HG03439 (cell line): ENCODE data around the gene SEPTIN2.
"Not testable (repeated sequence)": the region's sequence is repeated elsewhere in the genome, so short reads cannot be mapped to it uniquely, and the experiment has no call there.

Experiments
- ATAC-seq: cut with Tn5 transposase; IDR thresholded peaks from one replicate; pipeline ENCODE4 v1.9.1; 2021; ENCODE audit warnings: mild to moderate bottlenecking, moderate library complexity; ENCODE audit not compliant: unreplicated experiment

Gene SEPTIN2

DNA sequence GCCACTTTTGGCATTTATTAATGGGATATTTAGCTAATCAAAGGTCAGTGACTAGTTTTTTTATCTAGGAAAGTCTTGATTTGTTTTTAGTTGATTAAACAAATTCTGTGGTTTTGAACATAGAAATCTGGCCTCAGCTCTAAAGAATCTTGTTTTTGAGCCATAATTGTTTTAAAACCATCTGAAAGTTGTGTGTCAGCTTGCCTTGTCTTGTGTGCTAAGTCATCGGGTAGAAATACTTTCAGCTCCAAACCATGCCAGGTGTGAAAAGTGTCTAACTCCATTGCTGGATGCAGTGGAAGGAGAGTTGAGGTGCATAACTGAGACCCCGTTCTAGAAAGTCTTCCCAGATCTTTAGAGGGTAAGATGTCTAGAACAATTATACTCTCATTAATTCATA is 63.1 kb downstream of the SEPTIN2 start:
- ATAC-seq, result no peak

DNA sequence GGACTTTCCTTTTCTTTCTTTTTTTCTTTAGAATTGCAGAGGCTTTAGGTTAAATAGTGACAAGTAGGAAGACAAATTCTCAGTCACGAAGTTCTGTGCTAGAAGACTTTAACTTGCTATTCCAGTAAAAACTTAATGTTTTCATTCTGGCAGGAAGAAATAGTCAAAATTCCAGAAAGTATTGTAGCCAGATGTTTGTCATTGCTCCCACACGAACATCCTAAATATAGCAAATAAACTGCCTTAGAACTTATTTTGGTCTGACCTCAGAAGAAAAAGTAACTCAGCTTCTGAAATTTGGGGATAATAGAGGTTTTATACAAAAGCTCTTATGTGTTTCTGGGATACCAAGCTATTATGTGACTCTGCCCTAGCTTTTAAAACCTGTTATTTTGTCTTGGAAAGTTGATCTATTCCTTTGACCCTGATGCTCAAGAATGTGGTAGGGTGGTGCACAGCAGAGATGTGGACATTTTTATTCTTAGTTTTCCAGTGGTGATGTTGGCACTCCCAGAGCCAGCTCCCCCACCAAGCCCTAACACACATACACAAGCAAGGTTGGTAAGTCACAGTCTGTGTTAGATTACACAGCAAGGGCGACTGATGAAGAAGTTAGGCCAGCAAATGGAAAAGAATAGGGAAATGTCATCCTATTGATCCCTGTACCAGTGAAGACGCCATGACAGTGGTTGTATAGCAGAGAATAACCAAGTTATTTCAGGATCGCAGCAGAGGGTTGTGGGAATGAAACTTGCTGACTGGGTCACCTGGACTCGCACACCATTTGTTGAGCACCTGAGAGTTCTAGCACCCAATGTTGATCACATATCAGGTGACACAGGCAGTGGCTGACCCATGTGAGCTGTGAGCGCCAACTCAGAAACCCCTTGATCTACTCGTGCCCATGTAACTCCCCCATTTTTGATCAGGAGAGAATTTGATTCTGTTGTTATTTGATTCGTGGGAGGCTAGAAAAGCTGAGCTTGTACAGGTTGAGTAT is 64.1 kb downstream of the SEPTIN2 start:
- ATAC-seq, result no peak

DNA sequence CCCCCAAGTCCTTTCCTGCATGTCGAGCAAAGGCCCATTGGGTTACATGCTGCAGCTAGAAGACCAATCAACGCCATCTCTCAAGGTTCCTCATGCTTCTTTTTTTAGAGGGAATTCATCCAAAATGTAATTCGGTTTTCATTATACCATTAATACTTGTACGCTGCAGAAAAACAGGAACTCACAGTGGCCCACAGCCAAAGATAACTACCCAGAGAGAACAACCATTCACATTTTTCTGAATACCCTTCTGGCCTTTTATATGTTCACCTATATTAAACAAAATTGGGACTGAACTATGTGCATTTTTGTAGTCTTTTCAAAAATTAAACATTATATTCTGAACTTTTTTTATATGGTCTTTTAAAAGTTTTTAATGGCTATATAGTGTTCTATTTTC is 66.1 kb downstream of the SEPTIN2 start:
- no peak for ATAC-seq

DNA sequence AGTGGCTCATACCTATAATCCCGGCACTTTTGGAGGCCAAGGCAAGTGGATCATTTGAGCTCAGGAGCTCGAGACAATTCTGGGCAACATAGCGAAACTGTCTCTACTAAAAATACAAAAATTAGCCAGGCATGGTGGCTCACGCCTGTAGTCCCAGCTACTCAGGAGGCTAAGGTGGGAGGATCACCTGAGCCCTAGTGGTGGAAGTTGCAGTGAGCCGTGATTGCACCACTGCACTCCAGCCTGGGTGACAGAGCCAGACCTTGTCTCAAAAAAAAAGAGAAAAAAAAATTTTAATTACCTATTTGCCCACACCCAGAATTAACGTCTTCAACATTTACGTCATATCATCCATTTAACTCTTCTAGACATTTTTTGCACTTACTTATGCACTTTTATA is 69.7 kb downstream of the SEPTIN2 start:
- not testable (repeated sequence) for ATAC-seq

DNA sequence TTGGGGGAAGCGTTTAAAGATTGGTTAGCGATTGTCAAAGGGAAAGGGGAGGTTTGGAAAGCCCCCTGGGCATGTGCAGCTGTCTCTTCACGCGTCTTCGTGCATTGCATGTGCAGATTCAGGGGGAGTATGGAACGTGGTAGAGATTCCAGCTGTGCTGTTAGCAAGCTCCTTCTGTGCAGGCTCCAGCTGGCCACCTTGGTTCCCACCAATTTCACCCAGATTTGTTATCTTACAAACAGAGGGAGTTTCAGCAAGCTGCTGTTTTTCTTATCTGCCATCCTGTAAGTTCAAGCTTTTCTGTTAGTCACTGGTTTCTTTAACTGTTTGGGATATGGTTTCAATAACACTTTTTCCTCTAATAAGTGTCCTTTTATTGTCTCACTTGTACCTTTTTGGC is 70.8 kb downstream of the SEPTIN2 start:
- no peak for ATAC-seq

DNA sequence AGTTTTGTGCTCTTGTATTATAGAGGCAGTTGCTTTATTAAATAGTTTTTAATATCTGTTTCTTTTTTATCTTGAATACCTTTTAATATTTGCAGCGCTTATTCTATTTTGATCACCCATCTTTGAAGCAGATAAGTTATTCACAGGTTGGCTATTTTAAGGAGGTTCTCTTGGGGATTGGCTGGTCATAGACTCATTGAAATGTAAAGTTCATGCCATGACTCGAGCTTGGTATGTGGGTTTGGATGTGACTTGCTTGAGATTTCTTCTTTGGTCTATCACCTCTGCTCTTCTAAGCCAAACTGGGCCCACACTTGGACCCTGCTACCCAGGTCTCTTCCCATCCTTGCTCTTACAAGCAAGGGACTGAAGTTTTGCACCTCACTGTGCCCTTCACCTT is 74.0 kb downstream of the SEPTIN2 start:
- no peak for ATAC-seq

DNA sequence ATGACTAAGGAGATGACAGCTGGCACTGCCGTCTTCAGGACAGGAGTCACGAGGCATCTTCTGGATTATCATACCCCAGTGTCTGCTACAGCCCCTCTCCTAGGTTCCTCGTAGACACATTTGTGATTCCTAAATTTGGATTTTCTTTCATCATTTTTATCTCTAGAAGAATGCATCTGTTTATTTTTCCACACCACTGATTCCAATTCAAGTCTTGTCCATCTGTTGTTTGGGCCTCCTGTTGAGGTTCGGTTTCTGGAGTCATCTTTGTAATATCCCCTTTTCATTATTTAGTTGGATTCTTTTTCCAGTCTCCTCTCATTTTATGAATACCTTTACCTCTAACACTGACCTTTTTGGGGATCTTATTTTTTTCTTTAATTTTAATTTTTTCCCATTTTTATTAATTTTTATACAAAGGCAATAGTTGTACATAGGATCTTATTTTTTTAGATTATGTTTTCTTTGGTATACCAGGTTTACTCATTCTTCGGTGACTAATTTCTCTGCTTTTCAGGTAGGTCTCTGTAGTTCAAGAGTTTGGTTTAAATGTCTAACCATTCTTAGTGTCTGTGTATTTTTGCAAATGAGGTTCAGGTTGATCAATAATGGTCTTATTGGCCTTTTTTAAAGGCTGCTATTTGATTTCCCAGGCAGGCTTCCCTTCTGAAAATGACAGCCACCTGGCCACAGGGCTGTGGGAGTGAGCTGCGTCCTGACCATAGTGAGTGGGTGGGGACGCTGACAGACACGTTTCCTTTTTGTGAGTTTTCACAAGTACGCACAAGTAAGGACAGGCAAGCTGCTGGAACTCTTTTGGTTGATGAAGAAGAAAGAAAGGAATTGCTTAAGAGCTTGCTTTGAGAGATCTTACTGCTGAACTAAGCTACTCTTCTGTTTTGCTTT is 74.8 kb downstream of the SEPTIN2 start:
- ATAC-seq, result no peak

DNA sequence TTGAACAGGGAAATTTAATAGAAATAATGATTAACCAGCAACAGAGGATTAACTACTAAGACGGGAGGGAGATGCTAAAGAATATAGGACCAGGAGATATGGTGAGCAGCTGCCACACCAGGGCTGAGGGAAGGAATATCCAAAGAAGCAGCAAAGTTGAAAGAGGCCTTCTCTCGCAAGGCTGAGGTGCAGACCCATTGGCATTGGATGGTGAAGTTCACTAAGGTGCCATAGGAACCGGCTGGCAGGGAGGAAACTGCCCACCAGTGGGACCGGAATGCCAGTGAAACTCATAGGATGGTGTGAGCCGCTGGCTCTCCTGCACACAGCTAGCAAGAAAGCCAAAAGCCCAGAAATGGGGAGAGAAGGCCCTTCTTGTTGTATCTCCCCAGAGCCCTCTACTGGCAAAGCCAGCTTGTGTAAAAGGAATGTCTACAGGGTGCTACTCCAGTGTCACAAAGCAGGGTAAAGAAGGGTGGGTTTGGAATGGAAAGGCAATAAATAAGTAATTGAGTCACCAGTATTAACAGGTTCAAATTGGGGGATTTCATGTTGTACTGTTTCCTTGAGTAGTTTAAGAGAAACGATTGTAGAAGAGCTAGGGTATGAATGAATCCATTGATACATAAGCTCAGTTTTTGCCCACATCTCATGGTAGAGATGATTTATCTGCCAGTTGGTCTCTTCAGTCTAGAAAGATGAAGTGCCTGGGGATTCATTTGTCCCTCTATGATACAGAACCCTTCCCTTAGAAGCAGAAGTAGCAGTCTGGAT is 76.4 kb downstream of the SEPTIN2 start:
- no peak for ATAC-seq

DNA sequence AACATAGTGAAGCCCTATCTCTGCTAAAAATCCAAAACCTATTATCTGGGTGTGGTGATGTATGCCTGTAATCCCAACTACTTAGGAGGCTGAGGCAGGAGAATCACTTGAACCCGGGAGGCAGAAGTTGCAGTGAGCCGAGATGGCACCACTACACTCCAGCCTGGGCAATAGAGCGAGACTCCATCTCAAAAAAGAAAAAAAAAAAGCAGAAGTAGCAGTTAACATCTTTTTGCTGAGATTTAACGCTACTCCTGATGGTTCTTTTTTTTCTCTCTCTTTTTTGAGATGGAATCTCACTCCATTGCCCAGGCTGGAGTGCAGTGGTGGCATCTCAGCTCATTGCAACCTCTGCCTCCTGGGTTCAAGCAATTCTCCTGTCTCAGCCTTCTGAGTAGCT is 77.0 kb downstream of the SEPTIN2 start:
- ATAC-seq, result not testable (repeated sequence)

DNA sequence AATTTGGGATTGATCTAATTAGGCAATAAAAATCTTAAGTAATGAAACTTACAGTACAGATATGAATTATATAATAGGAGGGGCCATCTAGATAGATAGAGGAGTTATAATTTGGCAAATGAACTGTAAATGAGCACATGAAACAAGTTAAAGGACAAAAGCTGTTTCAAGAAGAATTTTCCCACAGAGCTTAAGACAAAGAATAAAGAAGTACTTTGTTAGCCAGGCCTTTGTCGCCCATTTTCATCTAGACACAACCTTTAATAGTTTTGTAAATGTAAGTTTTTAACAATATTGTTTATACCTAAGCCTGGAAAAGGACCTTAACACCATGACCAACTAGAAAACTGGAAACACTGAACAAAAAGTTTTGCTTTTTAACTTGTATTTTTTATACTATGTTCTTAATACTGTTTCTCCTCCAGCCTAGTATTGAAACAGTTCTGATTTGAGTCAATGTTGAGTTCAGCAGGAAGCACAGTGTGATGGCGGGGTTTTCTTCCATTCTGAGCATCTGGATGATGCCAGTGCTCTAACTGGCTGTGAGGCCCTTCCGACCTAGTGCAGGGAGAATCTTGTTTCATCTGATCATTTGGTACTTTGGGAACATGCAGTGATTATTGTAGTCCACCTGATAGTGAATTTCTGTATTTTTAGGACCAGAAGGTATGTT is 77.9 kb downstream of the SEPTIN2 start:
- no peak for ATAC-seq

DNA sequence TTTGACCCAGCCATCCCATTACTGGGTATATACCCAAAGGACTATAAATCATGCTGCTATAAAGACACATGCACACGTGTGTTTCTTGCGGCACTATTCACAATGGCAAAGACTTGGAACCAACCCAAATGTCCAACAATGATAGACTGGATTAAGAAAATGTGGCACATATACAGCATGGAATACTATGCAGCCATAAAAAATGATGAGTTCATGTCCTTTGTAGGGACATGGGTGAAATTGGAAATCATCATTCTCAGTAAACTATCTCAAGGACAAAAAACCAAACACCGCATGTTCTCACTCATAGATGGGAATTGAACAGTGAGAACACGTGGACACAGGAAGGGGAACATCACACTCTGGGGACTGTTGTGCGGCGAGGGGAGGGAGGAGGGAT is 81.1 kb downstream of the SEPTIN2 start:
- ATAC-seq, result not testable (repeated sequence)

DNA sequence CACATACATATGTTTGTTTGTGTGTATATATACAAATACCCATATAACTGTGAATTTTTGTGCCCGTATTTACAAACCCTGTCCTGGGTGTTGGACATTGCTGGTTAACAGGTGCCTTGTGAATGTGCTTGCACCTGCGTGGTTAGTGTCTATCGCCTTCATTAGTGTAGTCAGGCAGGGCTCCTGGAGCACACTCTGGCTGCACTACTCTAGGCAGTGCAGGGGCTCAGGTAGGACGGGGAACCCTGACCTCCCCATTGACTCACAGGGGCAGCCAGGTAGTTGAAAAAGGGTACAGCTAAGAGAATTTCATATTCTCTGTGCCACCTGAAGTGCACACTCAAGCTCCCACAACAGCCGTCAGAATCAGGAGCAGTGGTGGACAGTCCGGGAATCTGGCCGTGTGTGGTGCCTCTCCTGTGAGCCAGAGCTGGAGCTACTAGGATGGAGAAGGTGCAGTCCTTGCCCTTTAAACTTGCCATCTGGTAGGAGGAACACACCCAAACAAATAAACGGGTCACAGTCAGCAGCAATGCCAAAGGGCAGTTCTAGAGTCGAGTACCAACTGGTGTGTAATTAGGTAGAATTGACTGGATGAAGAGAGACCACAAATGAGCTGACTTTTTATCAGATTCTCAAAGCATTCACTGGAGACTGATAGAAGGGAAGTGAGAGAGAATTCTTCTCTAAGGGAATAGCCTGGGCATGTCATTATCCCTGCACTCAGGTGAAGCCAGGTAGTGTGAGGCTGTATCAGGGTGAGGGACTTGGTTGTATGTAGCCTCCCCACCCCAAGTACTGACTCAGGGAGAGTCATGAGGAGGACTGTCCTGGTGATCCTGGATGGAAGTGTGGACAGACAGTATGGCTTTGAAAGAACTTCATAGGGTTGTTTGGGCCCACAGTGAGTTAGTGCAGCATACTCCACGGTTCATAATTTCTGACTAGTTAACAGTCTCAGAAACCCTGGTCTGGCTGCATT is 84.5 kb downstream of the SEPTIN2 start:
- no peak for ATAC-seq
